HG02973 (cell line): ENCODE measurements around the gene LPIN2.

Source experiments
- ATAC-seq: cut with Tn5 transposase; IDR thresholded peaks from one replicate; pipeline ENCODE4 v1.9.1; 2021; ENCODE audit warnings: moderate library complexity; ENCODE audit not compliant: unreplicated experiment

Gene LPIN2

DNA sequence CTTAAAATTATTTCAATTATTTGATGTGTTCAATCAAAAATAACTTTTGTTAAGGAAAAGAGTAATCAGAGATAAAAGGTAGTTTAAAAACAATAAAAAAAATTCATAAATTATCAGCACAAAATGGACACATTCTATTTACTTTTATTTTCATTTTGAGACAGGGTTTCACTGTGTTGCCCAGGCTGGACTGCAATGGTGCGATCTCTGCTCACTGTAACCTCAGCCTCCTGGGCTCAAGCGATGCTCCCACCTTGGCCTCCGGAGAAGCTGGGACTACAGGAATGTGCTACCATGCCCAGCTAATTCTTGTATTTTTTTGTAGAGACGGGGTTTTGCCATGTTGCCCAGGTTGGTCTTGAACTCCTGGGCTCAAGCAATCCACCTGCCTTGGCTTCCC, 47.1 kb downstream of the LPIN2 start:
- no peak for ATAC-seq

DNA sequence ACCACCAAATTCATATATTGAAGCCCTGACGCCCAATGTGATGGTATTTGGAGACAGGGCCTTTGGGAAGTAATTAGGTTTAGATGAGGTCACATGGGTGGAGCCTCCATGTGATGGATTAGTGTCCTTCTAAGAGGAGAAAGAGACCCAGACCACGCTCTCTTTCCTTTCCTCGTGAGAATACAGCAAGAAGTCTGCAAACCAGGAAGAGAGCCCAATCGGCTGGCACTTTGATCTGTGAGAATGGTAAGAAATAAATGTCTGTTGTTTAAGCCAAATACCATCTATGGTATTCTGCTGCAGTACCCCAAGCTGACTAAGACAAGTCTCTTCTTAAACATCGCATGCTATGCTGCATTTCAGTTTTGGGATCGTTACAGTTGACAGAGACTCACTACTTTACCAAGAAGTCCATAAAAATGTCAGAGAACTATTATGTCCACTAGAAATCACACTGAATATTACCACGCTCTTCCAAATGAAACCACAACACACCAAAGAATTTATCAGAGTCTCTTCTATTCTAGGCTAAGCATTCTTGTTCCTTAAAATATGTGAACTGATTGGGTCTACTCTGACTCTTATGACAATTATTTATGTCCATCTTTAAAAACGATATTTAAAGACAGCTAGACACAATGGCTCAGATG, 48.5 kb downstream of the LPIN2 start:
- ATAC-seq = no peak
